Dendritic cell treated with granulocyte-macrophage colony-stimulating factor and Interleukin-4, amounts not matched to agents 40 ng/mL and 50 ng/mL, for 4 days (primary cell): ENCODE results near the gene MDM1.

ENCODE experiments used
- H3K27ac Mint-ChIP-seq: one replicate; pipeline ENCODE4 v1.8.0; 2022; ENCODE audit warnings: mild to moderate bottlenecking, mixed read lengths
- H3K27me3 Mint-ChIP-seq: one replicate; pipeline ENCODE4 v1.8.0; 2022; ENCODE audit warnings: mild to moderate bottlenecking, mixed read lengths
- H3K36me3 Mint-ChIP-seq: one replicate; pipeline ENCODE4 v1.8.0; 2022; ENCODE audit warnings: low read depth, mixed read lengths
- H3K4me1 Mint-ChIP-seq: one replicate; pipeline ENCODE4 v1.8.0; 2022; ENCODE audit warnings: low read depth, mixed read lengths
- H3K4me3 Mint-ChIP-seq: one replicate; pipeline ENCODE4 v1.8.0; 2022; ENCODE audit warnings: mild to moderate bottlenecking, moderate library complexity, mixed read lengths
- H3K9me3 Mint-ChIP-seq: one replicate; pipeline ENCODE4 v1.8.0; 2022; ENCODE audit warnings: mixed read lengths
- intact Hi-C: fragments of 100-400 bp; cut with micrococcal nuclease; formaldehyde crosslinking; loops from one replicate; pipeline ENCODE4 v1.15.0; 2022

Gene MDM1

GRCh38 chr12:68345763-68346162 is 13.6 kb upstream of the MDM1 start:
- no peaks in the 10 kb centered on the region for H3K27me3 Mint-ChIP-seq
- H3K36me3 Mint-ChIP-seq = no peaks in the 10 kb centered on the region
- H3K27ac Mint-ChIP-seq = no peak overlapping the region
- no peaks in the 10 kb centered on the region for H3K9me3 Mint-ChIP-seq
- H3K4me1 Mint-ChIP-seq = no peaks in the 10 kb centered on the region
- no peak overlapping the region for H3K4me3 Mint-ChIP-seq
- intact Hi-C loops = no loop called here

- Mint-ChIP-seq H3K4me3 (no peak overlapping the region), H3K27ac (no peak overlapping the region), H3K36me3 (no peaks in the 10 kb centered on the region), H3K4me1 (no peaks in the 10 kb centered on the region), H3K27me3 (no peaks in the 10 kb centered on the region), H3K9me3 (no peaks in the 10 kb centered on the region)
- intact Hi-C loops = no loop called here
Measured at GRCh38 chr12:68344126-68344525, 12.0 kb upstream of the MDM1 start.

- Mint-ChIP-seq H3K9me3 (no peaks in the 10 kb centered on the region), H3K4me3 (no peak overlapping the region), H3K27ac (no peak overlapping the region), H3K36me3 (no peaks in the 10 kb centered on the region), H3K27me3 (no peaks in the 10 kb centered on the region), H3K4me1 (no peaks in the 10 kb centered on the region)
- intact Hi-C loops = no loop called here
Measured at GRCh38 chr12:68342966-68343365, 10.8 kb upstream of the MDM1 start.

GRCh38 chr12:68341822-68342221 is 9.7 kb upstream of the MDM1 start:
- H3K9me3 Mint-ChIP-seq = no peaks in the 10 kb centered on the region
- no peak overlapping the region for H3K27ac Mint-ChIP-seq
- no peaks in the 10 kb centered on the region for H3K36me3 Mint-ChIP-seq
- H3K27me3 Mint-ChIP-seq = no peaks in the 10 kb centered on the region
- H3K4me1 Mint-ChIP-seq = no peaks in the 10 kb centered on the region
- intact Hi-C loops = no loop called here
- no peak overlapping the region for H3K4me3 Mint-ChIP-seq

GRCh38 chr12:68340404-68341270 is 8.5 kb upstream of the MDM1 start:
- Mint-ChIP-seq H3K36me3 (no peaks in the 10 kb centered on the region), H3K27me3 (no peaks in the 10 kb centered on the region), H3K9me3 (no peaks in the 10 kb centered on the region), H3K4me3 (no peak overlapping the region), H3K27ac (no peak overlapping the region), H3K4me1 (no peaks in the 10 kb centered on the region)
- intact Hi-C loops = no loop called here

GRCh38 chr12:68336889-68337303 is 4.7 kb upstream of the MDM1 start:
- Mint-ChIP-seq H3K4me1 (peaks cover 9% of the 10 kb centered on the region), H3K27me3 (no peaks in the 10 kb centered on the region), H3K9me3 (no peaks in the 10 kb centered on the region), H3K36me3 (no peaks in the 10 kb centered on the region), H3K4me3 (no peak overlapping the region), H3K27ac (no peak overlapping the region)
- intact Hi-C loops = no loop called here

- Mint-ChIP-seq H3K36me3 (no peaks in the 10 kb centered on the region), H3K9me3 (no peaks in the 10 kb centered on the region), H3K4me3 (no peak overlapping the region), H3K27me3 (no peaks in the 10 kb centered on the region), H3K4me1 (peaks cover 18% of the 10 kb centered on the region), H3K27ac (no peak overlapping the region)
- intact Hi-C loops = no loop called here
Measured at GRCh38 chr12:68335462-68335861, 3.3 kb upstream of the MDM1 start.

- Mint-ChIP-seq H3K27me3 (no peaks in the 10 kb centered on the region), H3K4me3 (no peak overlapping the region), H3K4me1 (peaks cover 26% of the 10 kb centered on the region), H3K27ac (no peak overlapping the region), H3K9me3 (no peaks in the 10 kb centered on the region), H3K36me3 (no peaks in the 10 kb centered on the region)
- intact Hi-C loops = loop anchor here (5.0 kb wide), 1 partner anchor 413 kb away; the partner anchor contains the start of gene SLC35E3
Measured at GRCh38 chr12:68334132-68334531, 2.0 kb upstream of the MDM1 start.

- H3K27me3 Mint-ChIP-seq = no peaks in the 10 kb centered on the region
- peak overlapping the region; percentile 85 for H3K4me3 Mint-ChIP-seq
- intact Hi-C loops = loop anchor here (2.0 to 5.0 kb wide), 3 partner anchors 278 to 414 kb away; partner anchors contain the start of genes NUP107, RAP1B and SLC35E3
- peaks cover 33% of the 10 kb centered on the region for H3K4me1 Mint-ChIP-seq
- peak overlapping the region; percentile 85 for H3K27ac Mint-ChIP-seq
- no peaks in the 10 kb centered on the region for H3K36me3 Mint-ChIP-seq
- no peaks in the 10 kb centered on the region for H3K9me3 Mint-ChIP-seq
Measured at GRCh38 chr12:68332728-68333630, 817 bp upstream of the MDM1 start.

GRCh38 chr12:68331500-68331868 is 678 bp downstream of the MDM1 start:
- Mint-ChIP-seq H3K4me1 (peaks cover 47% of the 10 kb centered on the region), H3K36me3 (no peaks in the 10 kb centered on the region)

GRCh38 chr12:68327896-68328295 is 4.3 kb downstream of the MDM1 start:
- no peaks in the 10 kb centered on the region for H3K27me3 Mint-ChIP-seq

More at GRCh38 chr12:68331500-68331868, 678 bp downstream of the MDM1 start:
- H3K9me3 Mint-ChIP-seq = no peaks in the 10 kb centered on the region
- H3K4me3 Mint-ChIP-seq = peak overlapping the region; percentile 85
- intact Hi-C loops = loop anchor here (5.0 kb wide), 1 partner anchor 416 kb away; the partner anchor contains the start of gene SLC35E3
- H3K27me3 Mint-ChIP-seq = no peaks in the 10 kb centered on the region
- peak overlapping the region; percentile 85 for H3K27ac Mint-ChIP-seq

GRCh38 chr12:68326716-68327115 is 5.4 kb downstream of the MDM1 start:
- Mint-ChIP-seq H3K4me3 (no peak overlapping the region), H3K27me3 (no peaks in the 10 kb centered on the region), H3K27ac (no peak overlapping the region), H3K4me1 (peaks cover 45% of the 10 kb centered on the region), H3K9me3 (no peaks in the 10 kb centered on the region), H3K36me3 (peaks cover 5% of the 10 kb centered on the region)
- intact Hi-C loops = no loop called here

More at GRCh38 chr12:68327896-68328295, 4.3 kb downstream of the MDM1 start:
- Mint-ChIP-seq H3K9me3 (no peaks in the 10 kb centered on the region), H3K27ac (no peak overlapping the region), H3K36me3 (peaks cover 5% of the 10 kb centered on the region), H3K4me1 (peaks cover 51% of the 10 kb centered on the region), H3K4me3 (no peak overlapping the region)
- intact Hi-C loops = no loop called here

- Mint-ChIP-seq H3K36me3 (peaks cover 5% of the 10 kb centered on the region), H3K27me3 (no peaks in the 10 kb centered on the region), H3K9me3 (no peaks in the 10 kb centered on the region), H3K4me1 (peaks cover 38% of the 10 kb centered on the region), H3K27ac (no peak overlapping the region), H3K4me3 (no peak overlapping the region)
- intact Hi-C loops = no loop called here
Measured at GRCh38 chr12:68325966-68326365, 6.2 kb downstream of the MDM1 start.

GRCh38 chr12:68324531-68324930 is 7.6 kb downstream of the MDM1 start:
- H3K4me3 Mint-ChIP-seq = no peak overlapping the region
- intact Hi-C loops = no loop called here
- no peak overlapping the region for H3K27ac Mint-ChIP-seq
- H3K27me3 Mint-ChIP-seq = no peaks in the 10 kb centered on the region
- peaks cover 34% of the 10 kb centered on the region for H3K4me1 Mint-ChIP-seq
- peaks cover 5% of the 10 kb centered on the region for H3K36me3 Mint-ChIP-seq
- no peaks in the 10 kb centered on the region for H3K9me3 Mint-ChIP-seq
